ENCODE results near the gene RDH12. TPM values are rescaled to one million over a fixed set of nuclear protein-coding genes. Genes with fewer than 3 reads are reported as not detected.

The RDH12 gene
- total and polyA plus RNA-seq, 9 of the 15 experiments (the other 6 are each of a cell fraction or from before 2014, with no cell fraction given) = 0.03 to 0.29 (median 0.07) TPM; not detected in 2

DNA sequence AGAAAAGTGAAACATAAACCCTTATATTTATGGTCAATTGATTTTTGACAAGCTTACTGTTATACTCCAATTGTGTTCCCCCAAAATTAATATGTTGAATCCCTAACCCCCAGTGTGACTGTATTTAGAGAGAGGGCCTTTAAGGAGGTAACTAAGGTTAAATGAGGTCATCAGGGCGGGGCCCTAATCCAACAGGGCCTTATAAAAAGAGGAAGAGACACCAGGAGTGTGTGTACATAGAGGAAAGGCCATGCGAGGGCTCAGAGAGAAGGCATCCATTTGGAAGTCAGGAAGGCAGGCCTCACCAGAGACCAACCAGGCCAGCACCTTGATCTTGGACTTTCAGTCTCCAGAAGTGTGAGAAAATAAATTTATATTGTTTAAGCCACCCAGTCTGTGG, 20.7 kb upstream of the RDH12 start (continued):
- TF ChIP-seq, protein P1, sequence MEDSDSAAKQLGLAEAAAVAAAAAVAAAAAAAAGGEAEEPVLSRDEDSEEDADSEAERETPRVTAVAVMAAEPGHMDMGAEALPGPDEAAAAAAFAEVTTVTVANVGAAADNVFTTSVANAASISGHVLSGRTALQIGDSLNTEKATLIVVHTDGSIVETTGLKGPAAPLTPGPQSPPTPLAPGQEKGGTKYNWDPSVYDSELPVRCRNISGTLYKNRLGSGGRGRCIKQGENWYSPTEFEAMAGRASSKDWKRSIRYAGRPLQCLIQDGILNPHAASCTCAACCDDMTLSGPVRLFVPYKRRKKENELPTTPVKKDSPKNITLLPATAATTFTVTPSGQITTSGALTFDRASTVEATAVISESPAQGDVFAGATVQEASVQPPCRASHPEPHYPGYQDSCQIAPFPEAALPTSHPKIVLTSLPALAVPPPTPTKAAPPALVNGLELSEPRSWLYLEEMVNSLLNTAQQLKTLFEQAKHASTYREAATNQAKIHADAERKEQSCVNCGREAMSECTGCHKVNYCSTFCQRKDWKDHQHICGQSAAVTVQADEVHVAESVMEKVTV (CRISPR knock-in tag; IDR thresholded peaks at IDR 0.05) = no peak
- TF ChIP-seq CREBBP (IDR thresholded peaks at IDR 0.05; ENCODE audit: low read depth, low read length) (no peak), BDP1 (IDR thresholded peaks at IDR 0.05; ENCODE audit: insufficient read depth, insufficient read length) (no peak), NFE2 (IDR thresholded peaks at IDR 0.05; ENCODE audit: low read depth) (no peak), L3MBTL2 (IDR thresholded peaks at IDR 0.05) (peak; percentile 61), DACH1 (IDR thresholded peaks at IDR 0.05; ENCODE audit: partially characterized antibody) (no peak), CXXC5 (CRISPR knock-in tag; IDR thresholded peaks at IDR 0.05) (peak; percentile 30; the same call in 1 of the 2 replicates)
- TF ChIP-seq, protein P2, sequence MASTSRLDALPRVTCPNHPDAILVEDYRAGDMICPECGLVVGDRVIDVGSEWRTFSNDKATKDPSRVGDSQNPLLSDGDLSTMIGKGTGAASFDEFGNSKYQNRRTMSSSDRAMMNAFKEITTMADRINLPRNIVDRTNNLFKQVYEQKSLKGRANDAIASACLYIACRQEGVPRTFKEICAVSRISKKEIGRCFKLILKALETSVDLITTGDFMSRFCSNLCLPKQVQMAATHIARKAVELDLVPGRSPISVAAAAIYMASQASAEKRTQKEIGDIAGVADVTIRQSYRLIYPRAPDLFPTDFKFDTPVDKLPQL (IDR thresholded peaks at IDR 0.05; ENCODE audit: extremely low read depth, insufficient read length) = no peak
- TF ChIP-seq, protein P3, sequence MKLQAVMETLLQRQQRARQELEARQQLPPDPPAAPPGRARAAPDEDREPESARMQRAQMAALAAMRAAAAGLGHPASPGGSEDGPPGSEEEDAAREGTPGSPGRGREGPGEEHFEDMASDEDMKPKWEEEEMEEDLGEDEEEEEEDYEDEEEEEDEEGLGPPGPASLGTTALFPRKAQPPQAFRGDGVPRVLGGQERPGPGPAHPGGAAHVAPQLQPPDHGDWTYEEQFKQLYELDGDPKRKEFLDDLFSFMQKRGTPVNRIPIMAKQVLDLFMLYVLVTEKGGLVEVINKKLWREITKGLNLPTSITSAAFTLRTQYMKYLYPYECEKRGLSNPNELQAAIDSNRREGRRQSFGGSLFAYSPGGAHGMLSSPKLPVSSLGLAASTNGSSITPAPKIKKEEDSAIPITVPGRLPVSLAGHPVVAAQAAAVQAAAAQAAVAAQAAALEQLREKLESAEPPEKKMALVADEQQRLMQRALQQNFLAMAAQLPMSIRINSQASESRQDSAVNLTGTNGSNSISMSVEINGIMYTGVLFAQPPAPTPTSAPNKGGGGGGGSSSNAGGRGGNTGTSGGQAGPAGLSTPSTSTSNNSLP (IDR thresholded peaks at IDR 0.05; ENCODE audit: borderline replicate concordance, low read depth, low read length) = no peak

All from K562 (cell line).